ENCODE measurements around the gene MAP3K9. TPM values are rescaled to one million over a fixed set of nuclear protein-coding genes. Genes with fewer than 3 reads are reported as not detected.

Gene MAP3K9
- polyA plus RNA-seq, 1 donor from 2014 or later = 10.4 TPM

GRCh38 chr14:70828188-70828587 lies 18.9 kb upstream of the MAP3K9 start:
- H3K9me2 ChIP-seq (ENCODE audit: insufficient read depth, low read length) = no peaks in the 10 kb centered on the region
- H3K27me3 ChIP-seq (ENCODE audit: insufficient read depth, low read depth, low read length) = no peaks in the 10 kb centered on the region
- no peak overlapping the region for H3K4me2 ChIP-seq (ENCODE audit: low read length)
- H2AFZ ChIP-seq (ENCODE audit: low read depth, low read length) = no peak overlapping the region
- no peaks in the 10 kb centered on the region for H4K20me1 ChIP-seq (ENCODE audit: insufficient read depth)
- no peaks in the 10 kb centered on the region for H3K36me3 ChIP-seq (ENCODE audit: insufficient read depth, low read length)
- TF ChIP-seq SMC3 (conservative IDR thresholded peaks at IDR 0.05; ENCODE audit: poor library complexity) (no peak), EP300 (conservative IDR thresholded peaks at IDR 0.05; ENCODE audit: poor library complexity, severe bottlenecking) (no peak), EZH2 (IDR thresholded peaks at IDR 0.05; ENCODE audit: borderline replicate concordance, insufficient read depth, low read length, poor library complexity, severe bottlenecking) (no peak), POLR2AphosphoS5 (IDR thresholded peaks at IDR 0.05) (no peak), CTCF (IDR thresholded peaks at IDR 0.05; ENCODE audit: poor library complexity, severe bottlenecking) (no peak), MXI1 (conservative IDR thresholded peaks at IDR 0.05; ENCODE audit: poor library complexity, severe bottlenecking) (no peak)
- H3K9ac ChIP-seq (ENCODE audit: low read length) = no peak overlapping the region
- no peak overlapping the region for H3K4me3 ChIP-seq (ENCODE audit: low read length)
- no peaks in the 10 kb centered on the region for H3K79me2 ChIP-seq (replicated peaks; ENCODE audit: insufficient read depth, low read length)
- H3F3A ChIP-seq (ENCODE audit: insufficient read depth, low read length, poor library complexity, severe bottlenecking) = no peaks in the 10 kb centered on the region
- no peaks in the 10 kb centered on the region for H3K9me3 ChIP-seq (ENCODE audit: low read length)
- no peak overlapping the region for H3K27ac ChIP-seq (ENCODE audit: low read length)

- Histone ChIP-seq H3K4me2 (ENCODE audit: low read length) (no peak overlapping the region), H3K9me3 (ENCODE audit: low read length) (no peaks in the 10 kb centered on the region), H3K9me2 (ENCODE audit: insufficient read depth, low read length) (no peaks in the 10 kb centered on the region), H3K27me3 (ENCODE audit: insufficient read depth, low read depth, low read length) (no peaks in the 10 kb centered on the region), H3K4me3 (ENCODE audit: low read length) (no peak overlapping the region), H3F3A (ENCODE audit: insufficient read depth, low read length, poor library complexity, severe bottlenecking) (no peaks in the 10 kb centered on the region), H3K27ac (ENCODE audit: low read length) (no peak overlapping the region), H4K20me1 (ENCODE audit: insufficient read depth) (no peaks in the 10 kb centered on the region), H3K36me3 (ENCODE audit: insufficient read depth, low read length) (no peaks in the 10 kb centered on the region), H3K9ac (ENCODE audit: low read length) (no peak overlapping the region), H2AFZ (ENCODE audit: low read depth, low read length) (no peak overlapping the region), H3K79me2 (replicated peaks; ENCODE audit: insufficient read depth, low read length) (no peaks in the 10 kb centered on the region)
- TF ChIP-seq REST (IDR thresholded peaks at IDR 0.05; ENCODE audit: borderline replicate concordance) (no peak), TAF1 (IDR thresholded peaks at IDR 0.05; ENCODE audit: low read depth) (no peak), EP300 (conservative IDR thresholded peaks at IDR 0.05; ENCODE audit: poor library complexity, severe bottlenecking) (no peak), CTCF (IDR thresholded peaks at IDR 0.05; ENCODE audit: poor library complexity, severe bottlenecking) (no peak), SMC3 (conservative IDR thresholded peaks at IDR 0.05; ENCODE audit: poor library complexity) (no peak), MXI1 (conservative IDR thresholded peaks at IDR 0.05; ENCODE audit: poor library complexity, severe bottlenecking) (no peak), RAD21 (conservative IDR thresholded peaks at IDR 0.05) (no peak)
These were observed 18.4 kb upstream of the MAP3K9 start for GRCh38 chr14:70827752-70828151.

Measured in neural cell (in vitro differentiated cells).